Cortex of kidney (tissue), 1 donor: ENCODE measurements around the gene PADI4.

Experiments used
- DNase-seq: peaks from one replicate; lab custom pipeline; 2025; lab: John Stamatoyannopoulos, UW

PADI4 gene

DNA sequence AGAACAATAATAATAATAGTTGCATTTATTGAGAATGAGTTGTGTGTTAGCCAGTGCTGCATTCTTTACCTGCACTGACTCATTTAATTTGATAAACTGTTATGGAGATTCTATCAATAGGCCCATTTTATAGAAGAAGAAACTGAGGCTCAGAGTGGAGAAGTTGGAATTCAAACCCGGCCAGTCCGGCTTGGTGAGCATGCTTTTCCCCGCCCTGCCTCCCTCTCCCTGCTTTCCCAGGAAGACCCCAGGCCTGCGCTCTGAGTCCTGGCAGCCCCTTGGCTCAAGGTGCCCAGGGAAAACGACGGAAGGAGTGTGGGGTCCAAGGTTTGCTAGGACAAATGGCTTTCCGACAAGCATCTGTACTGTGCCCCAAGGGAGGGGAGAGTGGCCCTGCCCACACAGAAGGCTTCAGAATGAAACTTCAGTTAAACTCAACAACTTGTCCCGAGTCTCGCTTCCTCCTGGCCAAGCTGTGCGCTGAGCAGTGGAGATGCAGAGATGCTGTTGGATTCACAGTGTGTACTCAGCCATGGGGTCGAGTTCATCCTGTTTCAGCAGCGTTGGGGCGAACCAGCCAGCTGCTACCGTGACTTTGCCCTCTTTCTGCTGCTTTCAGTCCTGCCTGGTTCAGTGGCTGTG, 40.7 kb downstream of the PADI4 start:
- DNase-seq = no peak

DNA sequence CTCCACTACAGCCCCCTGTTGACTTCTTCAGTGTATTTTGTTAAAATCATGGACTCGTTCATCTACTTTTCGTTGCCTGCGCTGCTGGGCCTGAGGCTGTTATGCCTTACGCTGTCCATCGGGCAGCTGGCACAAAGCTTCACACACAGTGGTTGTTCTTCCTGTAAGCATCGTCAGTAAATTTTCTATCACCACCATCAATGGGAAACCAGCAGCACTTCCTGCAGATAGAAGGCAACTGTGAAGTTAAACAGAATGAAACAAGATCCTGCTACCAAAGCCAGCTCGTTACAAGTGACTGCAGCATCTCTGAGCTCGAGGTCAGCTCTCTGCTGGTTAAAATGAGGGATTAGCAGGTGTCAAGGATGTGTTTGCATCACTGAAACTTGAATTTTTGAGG, 42.1 kb downstream of the PADI4 start:
- DNase-seq = no peak

DNA sequence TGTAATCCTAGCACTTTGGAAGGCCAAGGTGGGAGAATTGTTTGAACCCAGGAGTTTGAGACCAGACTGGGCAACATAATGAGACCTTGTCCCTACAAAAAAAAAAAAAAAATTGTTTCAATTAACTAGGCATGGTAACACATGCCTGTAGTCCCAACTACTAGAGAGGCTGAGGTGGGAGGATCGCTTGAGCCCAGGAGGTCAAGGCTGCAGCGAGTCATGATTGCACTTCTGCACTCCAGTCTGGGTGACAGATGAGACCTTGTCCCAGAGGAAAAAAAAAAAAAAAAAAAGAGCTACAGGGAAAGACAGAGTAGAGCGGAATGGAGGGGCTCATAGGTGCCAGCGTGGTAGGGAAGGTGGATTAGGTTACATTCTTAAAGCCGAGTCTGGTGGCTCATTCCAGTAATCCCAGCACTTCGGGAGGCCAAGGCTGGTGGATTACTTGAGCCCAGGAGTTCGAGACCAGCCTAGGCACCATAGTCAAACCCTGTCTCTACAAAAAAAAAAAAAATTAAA, 43.0 kb downstream of the PADI4 start:
- no peak for DNase-seq

DNA sequence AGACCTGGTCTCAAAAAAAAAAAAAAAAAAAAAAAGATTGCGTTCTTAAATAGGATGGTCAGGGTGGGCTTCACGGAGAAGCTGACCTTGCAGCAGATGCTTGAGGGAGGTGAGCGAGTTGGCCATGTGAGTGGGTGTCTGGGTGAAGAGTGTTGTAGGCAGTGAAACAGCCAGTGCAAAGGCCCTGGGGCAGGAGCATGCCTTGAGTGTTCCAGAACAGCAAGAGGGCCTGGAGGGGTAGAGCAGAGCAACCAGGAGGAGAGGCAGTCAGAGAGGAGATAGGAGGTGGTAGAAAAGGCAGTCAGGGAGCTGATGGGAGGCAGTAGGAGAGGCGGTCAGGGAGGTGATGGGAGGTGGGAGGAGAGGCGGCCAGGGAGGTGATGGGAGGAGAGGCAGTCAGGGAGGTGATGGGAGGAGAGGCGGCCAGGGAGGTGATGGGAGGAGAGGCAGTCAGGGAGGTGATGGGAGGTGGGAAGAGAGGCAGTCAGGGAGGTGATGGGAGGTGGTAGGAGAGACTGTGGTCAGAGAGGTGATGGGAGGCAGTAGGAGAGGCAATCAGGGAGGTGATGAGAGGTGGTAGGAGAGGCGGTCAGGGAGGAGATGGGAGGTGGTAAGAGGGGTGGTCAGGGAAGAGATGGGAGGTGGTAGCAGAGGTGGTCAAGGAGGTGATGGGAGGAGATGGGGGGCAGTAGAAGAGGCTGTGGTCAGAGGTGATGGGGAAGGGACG, 43.8 kb downstream of the PADI4 start:
- DNase-seq = no peak

DNA sequence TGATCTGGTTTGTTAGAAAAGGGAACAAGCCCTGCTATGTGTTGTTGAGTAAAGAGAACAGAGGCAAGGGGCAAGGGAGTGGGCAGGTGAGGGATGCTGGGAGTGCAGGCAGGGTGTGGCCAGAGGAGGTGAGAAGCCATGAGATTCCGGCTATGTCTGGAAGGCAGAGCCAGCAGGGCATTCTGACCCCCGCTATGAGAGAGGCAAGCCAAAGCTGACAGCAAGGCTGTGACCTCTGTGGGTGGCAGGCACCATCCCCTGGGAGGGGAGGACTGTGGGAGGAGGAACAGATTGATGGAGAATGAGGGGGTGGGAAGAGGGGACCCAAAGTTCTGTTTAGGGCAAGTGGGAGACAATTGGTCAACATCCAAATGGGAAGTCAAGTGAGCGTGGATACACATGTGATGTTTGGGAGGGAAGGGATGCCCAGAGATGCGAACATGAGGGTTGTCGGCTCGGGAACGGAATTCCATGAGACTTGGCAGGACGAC, 44.5 kb downstream of the PADI4 start:
- DNase-seq = no peak

DNA sequence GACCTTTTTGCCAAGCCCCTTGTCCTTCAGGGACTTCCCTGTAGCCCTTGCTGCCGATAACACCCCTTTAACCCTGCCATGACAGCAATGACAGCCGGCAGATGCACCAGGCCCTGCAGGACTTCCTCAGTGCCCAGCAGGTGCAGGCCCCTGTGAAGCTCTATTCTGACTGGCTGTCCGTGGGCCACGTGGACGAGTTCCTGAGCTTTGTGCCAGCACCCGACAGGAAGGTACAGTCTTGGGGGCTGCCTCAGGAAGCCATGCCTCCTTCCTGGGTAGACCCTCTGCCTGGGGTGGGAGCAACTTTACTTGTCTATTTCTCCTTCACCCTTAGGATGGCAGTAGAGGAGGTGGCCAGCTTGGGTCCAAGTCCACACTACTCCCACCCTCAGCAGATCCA, 47.9 kb downstream of the PADI4 start:
- no peak for DNase-seq

DNA sequence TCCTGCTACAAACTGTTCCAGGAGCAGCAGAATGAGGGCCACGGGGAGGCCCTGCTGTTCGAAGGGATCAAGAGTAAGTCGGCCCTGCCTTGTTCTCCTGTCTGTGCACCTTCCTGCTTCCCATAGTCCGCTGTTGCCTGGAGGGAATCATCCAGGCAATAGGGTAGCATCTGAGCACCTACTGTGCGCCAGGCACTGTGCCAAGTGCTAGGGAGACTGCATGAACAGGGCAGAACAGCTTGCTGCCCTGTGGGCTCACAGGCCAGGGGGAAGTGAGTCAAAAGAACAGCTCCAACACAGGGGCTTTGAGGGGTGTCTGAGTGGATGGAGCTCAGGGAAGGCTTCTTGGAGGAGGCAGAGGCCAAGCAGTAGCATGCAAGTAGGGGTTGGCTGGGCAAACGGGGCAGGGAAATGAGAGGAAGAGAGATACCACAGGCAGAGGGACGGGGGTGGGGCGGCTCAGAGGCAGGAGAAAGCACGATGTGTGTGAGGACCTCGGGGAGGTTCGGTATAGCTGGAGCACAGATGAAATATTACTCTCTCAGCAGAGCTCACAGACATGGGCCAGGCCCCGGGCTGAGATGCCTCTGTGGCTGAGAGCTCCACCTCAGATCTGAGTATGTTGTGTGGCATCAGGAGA, 48.5 kb downstream of the PADI4 start:
- DNase-seq = no peak

DNA sequence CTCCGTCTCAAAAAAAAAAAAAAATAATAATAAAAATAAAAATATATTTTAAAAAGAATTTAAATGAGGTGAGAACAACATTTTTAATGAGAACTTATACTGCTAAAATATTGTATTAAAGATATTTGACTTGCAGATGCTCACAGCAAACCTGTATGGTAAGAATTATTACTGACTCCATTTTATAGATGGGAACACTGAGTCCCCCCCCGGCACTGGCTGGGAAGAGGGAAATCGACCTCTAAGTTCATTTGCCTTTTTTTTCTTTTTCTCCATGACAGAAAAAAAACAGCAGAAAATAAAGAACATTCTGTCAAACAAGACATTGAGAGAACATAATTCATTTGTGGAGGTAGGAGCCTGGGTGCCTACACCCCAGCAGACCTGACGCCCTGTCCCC, 50.6 kb downstream of the PADI4 start:
- no peak for DNase-seq

DNA sequence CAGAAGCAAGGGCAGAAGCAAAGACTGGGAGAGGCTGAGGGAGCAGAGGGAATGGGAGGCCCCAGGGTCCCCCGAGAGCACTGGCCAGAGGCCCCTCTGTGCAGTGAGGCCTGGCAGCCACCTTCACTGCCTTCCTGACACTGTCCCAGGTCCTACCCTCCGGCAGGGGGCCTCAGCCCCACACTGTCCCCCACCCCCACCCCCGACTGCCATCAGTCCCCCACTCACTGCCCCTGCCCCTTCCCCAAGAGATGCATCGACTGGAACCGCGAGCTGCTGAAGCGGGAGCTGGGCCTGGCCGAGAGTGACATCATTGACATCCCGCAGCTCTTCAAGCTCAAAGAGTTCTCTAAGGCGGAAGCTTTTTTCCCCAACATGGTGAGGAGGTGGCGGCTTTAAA, 51.0 kb downstream of the PADI4 start:
- no peak for DNase-seq

DNA sequence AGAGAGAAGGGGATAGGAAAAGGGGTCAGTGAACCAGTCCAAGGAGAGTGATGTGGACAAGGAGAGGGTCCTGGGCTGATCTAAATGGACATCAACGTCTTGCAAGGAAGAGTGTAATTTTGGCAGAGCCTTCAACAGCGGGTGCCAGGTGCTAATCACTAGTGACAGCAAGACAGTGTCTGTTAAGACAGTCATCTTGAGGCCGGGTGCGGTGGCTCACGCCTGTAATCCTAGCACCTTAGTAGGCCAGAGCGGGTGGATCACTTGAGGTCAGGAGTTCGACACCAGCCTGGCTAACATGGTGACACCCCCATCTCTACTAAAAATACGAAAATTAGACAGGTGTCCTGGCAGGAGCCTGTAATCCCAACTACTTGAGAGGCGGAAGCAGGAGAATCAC, 51.8 kb downstream of the PADI4 start:
- no peak for DNase-seq

DNA sequence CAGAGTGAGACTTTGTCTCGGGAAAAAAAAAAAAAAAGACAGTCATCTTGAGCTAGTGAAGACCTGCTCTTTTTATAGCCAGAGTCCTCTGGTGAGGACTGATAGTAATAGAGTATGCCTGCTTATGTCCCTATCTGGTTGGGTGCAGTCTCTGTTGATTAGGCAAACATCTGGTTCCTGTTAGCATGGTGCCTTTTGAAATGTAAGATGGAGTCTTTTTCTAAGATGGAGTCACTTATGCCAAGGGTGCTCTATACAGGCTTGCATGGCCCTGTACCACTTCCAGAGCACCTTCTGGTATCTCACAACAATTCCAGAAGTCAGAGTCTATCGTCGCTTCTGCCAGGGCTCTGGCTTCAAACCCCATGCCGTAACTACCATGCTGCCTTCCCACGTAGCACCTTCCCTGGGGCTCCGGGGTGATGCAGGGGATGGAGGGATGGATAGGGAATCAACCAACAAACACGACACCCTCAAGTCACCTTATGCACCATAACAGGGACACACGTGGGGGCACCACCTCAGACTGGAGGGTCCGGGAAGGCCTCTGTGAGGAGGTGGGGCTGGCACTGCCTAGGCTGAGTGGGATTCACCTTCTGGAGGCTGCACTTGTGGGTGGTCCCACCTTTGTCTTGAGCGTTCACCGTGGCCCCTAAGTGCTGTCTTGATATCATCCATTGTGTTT, 52.4 kb downstream of the PADI4 start:
- no peak for DNase-seq

DNA sequence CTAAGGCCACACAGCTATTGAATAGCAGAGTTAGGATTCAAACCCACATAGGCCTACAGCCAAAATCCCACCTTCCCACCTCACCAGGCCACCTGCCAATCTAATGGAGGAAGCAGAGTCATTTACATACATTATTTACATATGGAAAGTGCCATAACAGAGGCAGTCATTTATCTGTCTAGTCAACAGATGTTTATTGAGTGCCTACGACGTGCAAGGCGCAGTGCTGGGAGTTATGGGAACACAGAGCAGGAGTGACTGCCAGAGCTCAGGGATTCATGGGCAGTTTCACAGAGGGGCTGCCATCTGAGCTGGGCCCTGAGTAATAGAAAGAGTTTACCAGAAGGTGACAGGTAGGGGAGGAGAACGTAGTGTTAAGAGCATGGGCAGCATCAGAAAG, 53.7 kb downstream of the PADI4 start:
- DNase-seq = no peak

DNA sequence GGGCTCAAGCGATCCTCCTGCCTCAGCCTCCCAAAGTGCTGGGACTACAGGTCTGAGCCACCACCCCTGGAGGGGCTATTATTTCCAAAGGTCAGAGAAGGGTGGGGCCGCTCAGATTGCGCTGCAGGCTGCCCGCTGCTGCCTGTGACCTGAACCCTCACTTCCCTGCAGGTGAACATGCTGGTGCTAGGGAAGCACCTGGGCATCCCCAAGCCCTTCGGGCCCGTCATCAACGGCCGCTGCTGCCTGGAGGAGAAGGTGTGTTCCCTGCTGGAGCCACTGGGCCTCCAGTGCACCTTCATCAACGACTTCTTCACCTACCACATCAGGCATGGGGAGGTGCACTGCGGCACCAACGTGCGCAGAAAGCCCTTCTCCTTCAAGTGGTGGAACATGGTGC, 55.4 kb downstream of the PADI4 start:
- DNase-seq = no peak

DNA sequence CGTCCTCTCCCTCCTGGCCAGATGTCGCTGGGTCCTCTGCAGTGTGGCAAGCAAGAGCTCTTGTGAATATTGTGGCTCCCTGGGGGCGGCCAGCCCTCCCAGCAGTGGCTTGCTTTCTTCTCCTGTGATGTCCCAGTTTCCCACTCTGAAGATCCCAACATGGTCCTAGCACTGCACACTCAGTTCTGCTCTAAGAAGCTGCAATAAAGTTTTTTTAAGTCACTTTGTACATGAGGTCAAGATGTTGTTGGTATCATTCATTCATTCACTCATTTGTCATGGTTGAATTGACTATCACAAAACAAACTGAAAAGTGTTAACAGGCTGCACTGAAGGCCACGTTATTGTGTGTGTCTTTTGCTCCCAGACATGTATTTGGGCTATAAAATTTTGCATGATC, 55.8 kb downstream of the PADI4 start:
- no peak for DNase-seq

DNA sequence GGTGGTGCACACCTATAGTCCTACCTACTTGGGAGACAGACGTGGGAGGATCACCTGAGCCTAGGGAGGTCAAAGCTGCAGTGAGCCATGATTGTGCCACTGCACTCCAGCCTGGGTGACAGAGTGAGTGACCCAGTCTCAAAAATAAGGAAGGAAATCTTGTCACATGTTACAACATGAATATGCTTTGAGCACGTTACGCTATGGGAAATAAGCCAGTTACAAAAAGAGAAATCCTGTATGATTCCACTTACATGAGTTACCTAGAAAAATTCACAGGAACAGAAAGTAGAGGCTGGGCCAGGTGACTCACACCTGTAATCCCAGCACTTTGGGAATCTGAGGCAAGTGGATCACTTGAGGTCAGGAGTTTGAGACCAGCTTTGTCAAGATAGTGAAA, 57.3 kb downstream of the PADI4 start:
- no peak for DNase-seq

DNA sequence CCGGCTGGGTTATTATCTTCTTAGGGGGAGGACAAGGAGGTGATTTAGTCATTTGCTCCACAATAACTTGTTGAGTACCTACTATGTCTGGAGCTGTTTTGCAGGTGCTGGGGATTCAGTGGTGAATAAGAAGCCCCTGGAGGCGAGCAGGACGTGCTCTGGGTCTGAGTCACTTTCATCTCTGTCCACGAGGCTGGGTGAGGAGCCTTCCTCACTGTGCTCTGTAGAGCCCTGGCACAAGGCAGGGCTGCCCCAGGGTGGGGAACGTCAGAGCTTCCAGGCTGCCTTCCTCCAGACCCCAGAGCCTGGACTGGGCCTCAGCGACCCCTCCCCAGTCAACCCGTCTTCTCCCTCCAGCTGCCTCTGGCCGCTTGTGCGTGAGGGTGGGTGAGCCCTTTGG, 61.5 kb downstream of the PADI4 start:
- no peak for DNase-seq

DNA sequence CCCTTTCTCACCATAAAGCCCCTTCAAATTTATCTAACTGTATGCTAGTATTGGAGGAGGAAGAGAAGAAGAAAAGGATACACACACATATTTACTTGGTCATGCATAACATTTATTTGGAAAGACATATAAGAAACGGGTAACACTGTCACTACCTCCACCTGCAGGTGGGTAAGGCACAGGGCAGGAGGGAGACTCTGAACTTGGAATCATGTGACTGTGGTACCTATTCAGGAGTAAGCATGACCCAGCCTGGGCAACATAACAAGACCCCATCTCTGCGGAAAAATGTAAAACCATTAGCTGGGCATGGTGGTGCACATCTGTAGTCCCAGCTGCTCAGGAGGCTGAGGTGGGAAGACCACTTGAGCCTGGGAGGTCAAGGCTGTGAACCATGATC, 62.6 kb downstream of the PADI4 start:
- no peak for DNase-seq

DNA sequence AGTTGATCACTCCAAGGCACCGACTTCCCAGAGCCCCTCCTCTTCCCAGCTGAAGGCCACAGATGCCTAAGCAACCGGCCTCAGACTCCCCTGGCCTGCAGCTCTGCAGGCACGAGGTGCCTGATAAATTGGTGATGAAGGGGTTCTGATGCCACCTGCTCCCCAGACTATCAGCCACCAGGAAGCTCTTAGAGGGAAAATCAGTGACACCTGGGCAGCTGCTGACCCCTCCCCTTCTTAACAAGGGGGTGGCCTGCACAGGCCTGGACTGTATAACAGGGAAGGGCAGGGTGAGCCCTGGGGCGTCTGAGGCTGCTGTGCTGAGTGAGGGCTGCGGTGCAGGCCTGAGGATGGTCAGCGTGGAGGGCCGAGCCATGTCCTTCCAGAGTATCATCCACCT, 63.9 kb downstream of the PADI4 start, which contains the start of gene PADI6:
TSS of gene PADI6 (plus strand) at position 301 of the 400 bp plus-strand sequence. CDS start at position 351, 50 bp downstream.
- no peak for DNase-seq

DNA sequence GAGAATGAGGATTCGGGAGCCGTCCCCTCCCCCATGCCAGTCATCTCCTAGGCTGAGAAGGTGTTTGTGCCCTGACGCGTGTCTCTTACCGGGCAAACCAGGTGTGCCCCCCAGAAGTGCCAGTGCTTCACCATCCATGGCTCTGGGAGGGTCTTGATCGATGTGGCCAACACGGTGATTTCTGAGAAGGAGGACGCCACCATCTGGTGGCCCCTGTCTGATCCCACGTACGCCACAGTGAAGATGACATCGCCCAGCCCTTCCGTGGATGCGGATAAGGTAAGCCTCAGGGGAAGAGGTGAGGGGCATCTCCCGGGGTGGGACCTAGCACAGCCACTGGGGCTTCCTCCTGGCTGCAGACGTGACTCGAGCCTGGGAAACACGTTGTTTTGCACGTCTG, 65.0 kb downstream of the PADI4 start:
- no peak for DNase-seq

DNA sequence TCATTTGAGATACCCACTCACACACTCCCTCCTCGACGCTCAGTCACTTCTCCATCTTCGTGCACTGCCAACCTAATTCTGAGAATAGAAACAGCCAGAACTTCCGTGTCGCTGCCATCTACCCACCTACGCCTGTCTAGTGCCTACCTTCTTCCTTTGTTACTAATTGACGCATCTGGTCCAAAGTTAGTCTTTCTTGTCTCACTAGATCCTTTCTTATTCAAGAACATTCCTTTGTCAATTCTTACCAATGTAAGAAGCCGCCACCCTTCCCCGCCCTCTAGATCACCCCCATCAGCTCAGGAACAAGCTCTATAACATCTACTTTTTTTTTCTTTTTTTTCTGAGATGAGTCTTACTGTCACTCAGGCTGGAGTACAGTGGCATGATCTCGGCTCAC, 67.7 kb downstream of the PADI4 start:
- DNase-seq = no peak

DNA sequence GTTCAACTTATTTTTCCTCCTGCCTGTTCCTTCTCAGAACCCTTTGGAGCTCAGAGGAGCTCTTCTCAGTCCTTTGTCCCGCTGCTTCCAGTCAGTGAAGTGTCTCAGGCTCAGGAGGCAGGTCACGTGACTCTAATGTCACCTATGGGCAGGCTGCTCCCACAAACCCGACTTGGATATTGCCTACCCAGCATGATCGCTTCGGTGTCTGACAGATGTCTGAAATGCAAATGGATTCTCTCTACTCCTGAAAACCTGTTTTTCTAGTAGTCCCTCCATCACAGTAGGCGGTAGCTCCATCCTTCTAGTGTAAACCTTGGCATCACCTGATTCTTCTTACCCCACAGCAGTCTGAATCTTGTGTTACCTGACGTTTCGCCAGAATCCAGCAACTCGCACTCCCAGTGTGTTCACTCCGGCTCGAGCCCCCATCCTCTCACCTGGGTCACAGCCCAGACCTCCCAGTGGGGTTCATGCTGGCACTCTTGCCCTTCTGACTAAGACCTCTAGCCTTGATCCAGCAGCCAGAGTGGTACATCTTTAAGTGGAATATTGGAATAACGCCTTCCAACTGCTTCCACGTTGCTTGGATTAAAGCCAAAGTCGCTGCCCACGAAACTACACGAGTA, 69.4 kb downstream of the PADI4 start:
- DNase-seq = no peak

DNA sequence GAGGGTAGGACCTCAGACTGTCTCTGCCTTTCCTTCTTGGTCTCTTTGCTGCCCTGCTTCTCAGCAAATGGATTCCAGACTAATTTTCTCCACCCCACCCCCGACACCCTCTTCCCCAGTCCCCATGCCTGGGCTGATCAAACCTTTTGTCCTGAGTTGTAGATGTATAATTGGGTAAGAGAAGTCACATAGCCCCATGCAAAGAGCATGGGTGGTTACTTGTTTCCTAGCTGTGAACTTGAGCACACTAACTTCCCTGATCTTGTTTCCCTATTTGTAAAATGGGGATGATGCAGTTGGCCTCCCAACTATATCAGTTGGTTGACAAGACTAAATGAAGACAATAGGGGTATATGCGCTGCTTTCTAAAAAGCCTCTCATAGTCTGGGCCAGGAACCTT, 73.2 kb downstream of the PADI4 start:
- no peak for DNase-seq
